ENCODE measurements around the gene KCNJ10.
A peak's percentile ranks its signal among the peaks of the same experiment; 100 is the strongest.

Gene KCNJ10

GRCh38 chr1:160074865-160075264, 4.9 kb upstream of the KCNJ10 start:
- Histone ChIP-seq H3K27ac (ENCODE audit: low read length) (no peak overlapping the region), H3K4me1 (ENCODE audit: low read length) (peaks cover 7% of the 10 kb centered on the region), H4K20me1 (ENCODE audit: insufficient read depth, low read length) (no peaks in the 10 kb centered on the region), H3K4me3 (ENCODE audit: low read length) (no peak overlapping the region), H3K36me3 (replicated peaks; ENCODE audit: low read depth, low read length) (no peaks in the 10 kb centered on the region), H3K9me3 (ENCODE audit: insufficient read depth, low read length) (no peaks in the 10 kb centered on the region), H3K27me3 (ENCODE audit: low read depth, low read length) (peaks cover 39% of the 10 kb centered on the region), H3K79me2 (ENCODE audit: low read length) (no peaks in the 10 kb centered on the region), H3K4me2 (ENCODE audit: low read length) (no peak overlapping the region), H2AFZ (ENCODE audit: low read depth, low read length) (no peak overlapping the region), H3K9ac (ENCODE audit: low read length) (no peak overlapping the region)
- TF ChIP-seq CTCF (IDR thresholded peaks at IDR 0.05; ENCODE audit: low read depth, low read length) (no peak), EZH2phosphoT487 (IDR thresholded peaks at IDR 0.05; ENCODE audit: low read depth) (no peak)

GRCh38 chr1:160071289-160071688, 1.3 kb upstream of the KCNJ10 start:
- H3K9ac ChIP-seq (ENCODE audit: low read length): no peak overlapping the region
- no peak overlapping the region for H3K4me3 ChIP-seq (ENCODE audit: low read length)
- H2AFZ ChIP-seq (ENCODE audit: low read depth, low read length): no peak overlapping the region
- H3K79me2 ChIP-seq (ENCODE audit: low read length): no peaks in the 10 kb centered on the region
- no peak overlapping the region for H3K4me2 ChIP-seq (ENCODE audit: low read length)
- no peaks in the 10 kb centered on the region for H3K9me3 ChIP-seq (ENCODE audit: insufficient read depth, low read length)
- H3K4me1 ChIP-seq (ENCODE audit: low read length): peaks cover 8% of the 10 kb centered on the region
- H3K27ac ChIP-seq (ENCODE audit: low read length): no peak overlapping the region
- H3K36me3 ChIP-seq (replicated peaks; ENCODE audit: low read depth, low read length): no peaks in the 10 kb centered on the region
- TF ChIP-seq CTCF (IDR thresholded peaks at IDR 0.05; ENCODE audit: low read depth, low read length) (no peak), EZH2phosphoT487 (IDR thresholded peaks at IDR 0.05; ENCODE audit: low read depth) (no peak)
- peaks cover 43% of the 10 kb centered on the region for H3K27me3 ChIP-seq (ENCODE audit: low read depth, low read length)
- H4K20me1 ChIP-seq (ENCODE audit: insufficient read depth, low read length): no peaks in the 10 kb centered on the region

- Histone ChIP-seq H3K27me3 (ENCODE audit: low read depth, low read length) (peaks cover 43% of the 10 kb centered on the region), H4K20me1 (ENCODE audit: insufficient read depth, low read length) (no peaks in the 10 kb centered on the region), H3K4me3 (ENCODE audit: low read length) (peak overlapping the region; percentile 84), H3K27ac (ENCODE audit: low read length) (no peak overlapping the region), H3K4me1 (ENCODE audit: low read length) (peaks cover 8% of the 10 kb centered on the region), H2AFZ (ENCODE audit: low read depth, low read length) (peak overlapping the region; percentile 79), H3K9ac (ENCODE audit: low read length) (peak overlapping the region; percentile 24; the same call in 1 of the 2 replicates), H3K9me3 (ENCODE audit: insufficient read depth, low read length) (no peaks in the 10 kb centered on the region), H3K79me2 (ENCODE audit: low read length) (no peaks in the 10 kb centered on the region), H3K36me3 (replicated peaks; ENCODE audit: low read depth, low read length) (no peaks in the 10 kb centered on the region), H3K4me2 (ENCODE audit: low read length) (peak overlapping the region; percentile 92)
- TF ChIP-seq EZH2phosphoT487 (IDR thresholded peaks at IDR 0.05; ENCODE audit: low read depth): no peak
- no peak for TF ChIP-seq CTCF (IDR thresholded peaks at IDR 0.05; ENCODE audit: low read depth, low read length)
Measured at GRCh38 chr1:160070243-160071163, 543 bp upstream of the KCNJ10 start.

- no peak overlapping the region for H3K4me3 ChIP-seq (ENCODE audit: low read length)
- H3K79me2 ChIP-seq (ENCODE audit: low read length): no peaks in the 10 kb centered on the region
- H3K27ac ChIP-seq (ENCODE audit: low read length): no peak overlapping the region
- peaks cover 8% of the 10 kb centered on the region for H3K4me1 ChIP-seq (ENCODE audit: low read length)
- H3K36me3 ChIP-seq (replicated peaks; ENCODE audit: low read depth, low read length): no peaks in the 10 kb centered on the region
- no peaks in the 10 kb centered on the region for H3K9me3 ChIP-seq (ENCODE audit: insufficient read depth, low read length)
- H3K4me2 ChIP-seq (ENCODE audit: low read length): no peak overlapping the region
- no peak overlapping the region for H2AFZ ChIP-seq (ENCODE audit: low read depth, low read length)
- no peak overlapping the region for H3K9ac ChIP-seq (ENCODE audit: low read length)
- TF ChIP-seq EZH2phosphoT487 (IDR thresholded peaks at IDR 0.05; ENCODE audit: low read depth) (no peak), CTCF (IDR thresholded peaks at IDR 0.05; ENCODE audit: low read depth, low read length) (no peak)
- H4K20me1 ChIP-seq (ENCODE audit: insufficient read depth, low read length): no peaks in the 10 kb centered on the region
- peaks cover 46% of the 10 kb centered on the region for H3K27me3 ChIP-seq (ENCODE audit: low read depth, low read length)
Measured at GRCh38 chr1:160068225-160068624, 1.7 kb downstream of the KCNJ10 start.

Measured in OCI-LY3 (cell line).